Measurements from ENCODE around the gene CDH4. TPM values are rescaled to one million over a fixed set of nuclear protein-coding genes. Genes with fewer than 3 reads are reported as not detected.

CDH4 gene
- total RNA-seq, 1 donor from 2014 or later: not detected

DNA sequence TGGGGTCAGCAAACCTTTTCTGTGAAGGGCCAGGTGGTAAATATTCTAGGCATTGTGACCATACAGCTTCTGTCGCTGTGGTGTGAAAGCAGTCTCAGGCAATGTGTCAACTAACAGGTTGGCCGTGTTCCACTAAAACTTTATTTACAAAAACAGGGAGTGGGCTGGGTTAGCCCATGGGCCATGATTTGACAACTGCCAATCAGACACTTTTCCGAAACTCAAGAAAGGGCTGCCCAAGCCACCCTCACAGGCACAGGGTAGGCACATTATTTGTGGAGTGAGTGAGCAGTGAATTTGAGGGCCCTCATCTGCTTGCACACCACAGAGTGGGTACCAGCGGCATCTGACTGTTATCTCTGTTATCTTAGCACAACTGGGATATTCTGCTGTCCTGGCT lies 523.4 kb downstream of the CDH4 start:
- H3K9me3 Mint-ChIP-seq: peaks cover 2% of the 10 kb centered on the region
- ATAC-seq (ENCODE audit: low read depth) (no peak), DNase-seq (no peak)
- H3K27ac Mint-ChIP-seq: no peak overlapping the region
- ChIA-PET POLR2A (no interaction called here), CTCF (no interaction called here)
- H3K27me3 Mint-ChIP-seq: no peaks in the 10 kb centered on the region
- no peaks in the 10 kb centered on the region for H3K4me1 Mint-ChIP-seq
- no peak overlapping the region for H3K4me3 Mint-ChIP-seq
- no peaks in the 10 kb centered on the region for H3K36me3 Mint-ChIP-seq (ENCODE audit: low read depth)
- intact Hi-C loops (cut with micrococcal nuclease): no loop called here
- TF ChIP-seq, protein P1, sequence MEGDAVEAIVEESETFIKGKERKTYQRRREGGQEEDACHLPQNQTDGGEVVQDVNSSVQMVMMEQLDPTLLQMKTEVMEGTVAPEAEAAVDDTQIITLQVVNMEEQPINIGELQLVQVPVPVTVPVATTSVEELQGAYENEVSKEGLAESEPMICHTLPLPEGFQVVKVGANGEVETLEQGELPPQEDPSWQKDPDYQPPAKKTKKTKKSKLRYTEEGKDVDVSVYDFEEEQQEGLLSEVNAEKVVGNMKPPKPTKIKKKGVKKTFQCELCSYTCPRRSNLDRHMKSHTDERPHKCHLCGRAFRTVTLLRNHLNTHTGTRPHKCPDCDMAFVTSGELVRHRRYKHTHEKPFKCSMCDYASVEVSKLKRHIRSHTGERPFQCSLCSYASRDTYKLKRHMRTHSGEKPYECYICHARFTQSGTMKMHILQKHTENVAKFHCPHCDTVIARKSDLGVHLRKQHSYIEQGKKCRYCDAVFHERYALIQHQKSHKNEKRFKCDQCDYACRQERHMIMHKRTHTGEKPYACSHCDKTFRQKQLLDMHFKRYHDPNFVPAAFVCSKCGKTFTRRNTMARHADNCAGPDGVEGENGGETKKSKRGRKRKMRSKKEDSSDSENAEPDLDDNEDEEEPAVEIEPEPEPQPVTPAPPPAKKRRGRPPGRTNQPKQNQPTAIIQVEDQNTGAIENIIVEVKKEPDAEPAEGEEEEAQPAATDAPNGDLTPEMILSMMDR (IDR thresholded peaks at IDR 0.05): no peak

DNA sequence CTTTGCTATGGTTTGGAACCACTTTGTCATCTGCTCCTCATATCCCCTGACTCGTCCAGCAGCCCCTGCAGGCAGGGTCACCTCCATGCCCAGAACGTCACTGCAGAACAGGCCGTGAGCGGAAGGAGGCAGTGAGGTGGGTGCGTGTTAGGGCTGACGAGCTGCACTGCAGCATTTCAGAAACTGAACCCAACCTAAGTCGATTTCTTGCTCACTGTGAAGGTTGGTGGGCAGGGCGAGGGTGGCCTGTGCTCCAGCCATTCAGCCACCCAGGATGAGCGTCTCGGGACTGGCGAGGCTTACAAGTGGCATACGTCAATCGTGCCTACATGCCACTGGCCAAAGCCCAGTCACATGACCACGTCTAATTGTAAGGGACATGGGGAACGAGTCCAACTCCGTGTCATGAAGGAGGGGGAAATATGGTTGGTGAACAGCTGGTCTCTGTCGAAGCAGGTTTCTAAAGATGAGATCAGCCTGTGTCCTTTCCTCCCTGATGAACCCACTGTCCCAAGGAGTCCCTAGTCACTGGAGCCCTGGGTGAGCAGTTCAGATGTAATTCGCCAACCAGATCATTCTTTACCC lies 524.5 kb downstream of the CDH4 start:
- Mint-ChIP-seq H3K4me1 (no peaks in the 10 kb centered on the region), H3K9me3 (peaks cover 13% of the 10 kb centered on the region), H3K27me3 (no peaks in the 10 kb centered on the region), H3K27ac (no peak overlapping the region), H3K36me3 (ENCODE audit: low read depth) (no peaks in the 10 kb centered on the region), H3K4me3 (no peak overlapping the region)
- intact Hi-C loops (cut with micrococcal nuclease): no loop called here
- no peak for DNase-seq
- TF ChIP-seq, protein P1 (IDR thresholded peaks at IDR 0.05): no peak
- POLR2A ChIA-PET: no interaction called here
- no peak for ATAC-seq (ENCODE audit: low read depth)
- CTCF ChIA-PET: no interaction called here

DNA sequence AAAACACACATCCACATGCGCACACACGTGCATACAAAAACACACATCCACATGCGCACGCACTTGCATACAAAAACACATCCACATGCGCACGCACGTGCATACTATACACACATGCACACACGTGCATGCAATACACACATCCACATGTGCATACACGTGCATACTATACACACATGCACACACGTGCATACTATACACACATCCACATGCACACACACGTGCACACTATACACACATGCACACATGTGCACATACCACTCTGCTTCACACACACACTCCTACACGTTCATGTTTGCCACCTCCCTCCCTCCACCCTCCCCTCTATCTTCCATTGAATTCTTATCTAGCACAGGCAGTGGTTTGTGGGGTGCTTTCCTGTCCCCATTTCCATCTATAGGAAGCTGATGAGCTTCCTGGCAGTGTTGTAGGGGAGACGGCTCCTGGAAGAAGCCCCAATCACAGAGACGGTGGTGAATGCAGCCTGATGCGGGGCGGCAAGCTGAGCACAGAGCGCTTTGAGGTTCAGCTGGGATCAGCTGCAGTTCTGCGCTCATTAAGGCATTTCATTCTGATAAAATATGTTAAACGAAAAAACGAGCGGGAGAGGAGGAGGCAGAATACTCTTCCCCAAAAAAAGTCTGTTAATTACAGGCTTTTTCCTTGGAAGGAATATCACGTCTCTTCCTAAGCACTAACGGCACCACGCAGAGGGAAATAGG lies 525.9 kb downstream of the CDH4 start:
- no peaks in the 10 kb centered on the region for H3K27me3 Mint-ChIP-seq
- intact Hi-C loops (cut with micrococcal nuclease): no loop called here
- H3K4me1 Mint-ChIP-seq: no peaks in the 10 kb centered on the region
- H3K9me3 Mint-ChIP-seq: peaks cover 16% of the 10 kb centered on the region
- ChIA-PET CTCF (no interaction called here), POLR2A (no interaction called here)
- H3K36me3 Mint-ChIP-seq (ENCODE audit: low read depth): no peaks in the 10 kb centered on the region
- H3K27ac Mint-ChIP-seq: no peak overlapping the region
- ATAC-seq (ENCODE audit: low read depth): no peak
- no peak for DNase-seq
- TF ChIP-seq, protein P1 (IDR thresholded peaks at IDR 0.05): no peak
- H3K4me3 Mint-ChIP-seq: no peak overlapping the region

DNA sequence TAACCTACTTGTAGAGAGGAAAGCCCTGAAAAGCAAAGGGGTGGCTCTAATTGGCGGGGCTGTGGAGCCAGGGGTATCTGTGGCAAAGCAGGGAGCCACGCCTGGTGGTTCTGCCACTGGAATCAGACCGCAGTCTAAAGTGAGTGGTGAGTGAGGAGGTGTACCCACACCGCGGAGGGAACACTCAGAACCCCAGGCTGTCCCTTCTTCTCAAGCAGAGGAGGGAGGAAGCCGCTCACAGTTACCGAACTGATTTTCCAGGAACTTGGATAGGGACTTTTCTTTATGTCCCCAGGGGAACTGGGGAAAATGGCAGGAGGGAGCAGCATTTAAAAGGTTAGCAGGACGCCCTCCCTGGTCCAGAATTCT lies 526.4 kb downstream of the CDH4 start:
- no peak overlapping the region for H3K27ac Mint-ChIP-seq
- H3K4me1 Mint-ChIP-seq: no peaks in the 10 kb centered on the region
- CTCF ChIA-PET: no interaction called here
- ATAC-seq (ENCODE audit: low read depth): no peak
- intact Hi-C loops (cut with micrococcal nuclease): no loop called here
- POLR2A ChIA-PET: no interaction called here
- no peaks in the 10 kb centered on the region for H3K27me3 Mint-ChIP-seq
- TF ChIP-seq, protein P1 (IDR thresholded peaks at IDR 0.05): no peak
- no peaks in the 10 kb centered on the region for H3K36me3 Mint-ChIP-seq (ENCODE audit: low read depth)
- no peak for DNase-seq
- H3K9me3 Mint-ChIP-seq: peaks cover 16% of the 10 kb centered on the region
- H3K4me3 Mint-ChIP-seq: no peak overlapping the region

DNA sequence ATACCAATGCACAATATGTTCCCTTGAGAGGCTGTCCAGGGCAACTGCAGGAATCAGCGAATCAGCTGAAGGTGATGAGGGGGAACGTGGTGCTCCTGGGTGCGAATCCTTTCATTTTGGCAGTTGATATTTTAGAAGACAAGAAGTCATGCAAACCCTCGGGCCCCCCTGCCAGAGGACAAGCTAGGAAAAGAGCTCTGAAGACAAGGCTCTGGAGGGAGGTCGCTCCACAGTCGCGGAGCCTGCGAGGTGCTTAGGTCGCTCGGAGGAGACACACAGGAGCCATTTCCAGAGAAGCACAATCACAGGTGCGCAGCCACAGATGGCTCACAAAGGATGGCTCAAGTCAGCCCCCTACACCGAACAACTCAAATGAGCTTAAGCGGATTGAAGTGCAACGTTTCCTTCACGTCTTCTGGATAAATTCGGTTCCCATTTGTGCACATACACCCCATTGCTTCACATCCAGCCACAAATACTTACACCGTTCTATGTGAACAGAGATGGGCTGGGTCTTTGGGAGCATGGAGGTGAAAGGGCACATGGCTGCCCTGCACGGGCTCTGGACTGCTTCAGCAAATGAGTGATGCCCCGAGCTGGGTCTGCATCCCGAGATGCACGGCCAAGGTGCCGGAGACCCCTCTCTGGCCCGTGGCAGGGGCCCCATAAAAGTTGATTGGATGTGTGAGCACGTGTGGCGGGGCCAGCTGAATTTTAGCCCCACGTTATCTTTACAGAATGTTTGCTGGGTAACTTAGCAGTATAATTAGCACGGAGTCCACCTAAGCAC lies 527.3 kb downstream of the CDH4 start:
- Mint-ChIP-seq H3K9me3 (peaks cover 16% of the 10 kb centered on the region), H3K4me1 (no peaks in the 10 kb centered on the region), H3K27ac (no peak overlapping the region), H3K36me3 (ENCODE audit: low read depth) (no peaks in the 10 kb centered on the region), H3K27me3 (no peaks in the 10 kb centered on the region), H3K4me3 (no peak overlapping the region)
- intact Hi-C loops (cut with micrococcal nuclease): no loop called here
- DNase-seq (no peak), ATAC-seq (ENCODE audit: low read depth) (no peak)
- TF ChIP-seq, protein P1 (IDR thresholded peaks at IDR 0.05): no peak
- ChIA-PET POLR2A (no interaction called here), CTCF (no interaction called here)

All from activated B cell treated with CpG ODN at 0.5 μM for 24 hours (primary cell).